Measurements from ENCODE around the gene UNG.
"Not testable (repeated sequence)": the region's sequence is repeated elsewhere in the genome, so short reads cannot be mapped to it uniquely, and the experiment has no call there.

UNG gene

GRCh38 chr12:109097435-109098182, at the start of gene UNG:
TSS of gene UNG (plus strand) at chr12:109097597. CDS start at chr12:109097680, 83 bp downstream.
- no peak for TF ChIP-seq CTCF (IDR thresholded peaks at IDR 0.05; ENCODE audit: extremely low read depth, insufficient read depth, missing control alignments)
- in situ Hi-C loops (cut with MboI; ENCODE audit: low pct_unique_long_range_greater_than_20kb, low sequenced_read_pairs, unreplicated experiment), result loop anchor here (25.0 kb wide), 2 partner anchors 235 to 435 kb away; partner anchors contain the start of gene SSH1
- DNase-seq (ENCODE audit: low spot score), result peak; percentile 99

- in situ Hi-C loops (cut with MboI; ENCODE audit: low pct_unique_long_range_greater_than_20kb, low sequenced_read_pairs, unreplicated experiment), result not testable (repeated sequence)
Measured at GRCh38 chr12:109048706-109049105, 48.7 kb upstream of the UNG start.

DNA sequence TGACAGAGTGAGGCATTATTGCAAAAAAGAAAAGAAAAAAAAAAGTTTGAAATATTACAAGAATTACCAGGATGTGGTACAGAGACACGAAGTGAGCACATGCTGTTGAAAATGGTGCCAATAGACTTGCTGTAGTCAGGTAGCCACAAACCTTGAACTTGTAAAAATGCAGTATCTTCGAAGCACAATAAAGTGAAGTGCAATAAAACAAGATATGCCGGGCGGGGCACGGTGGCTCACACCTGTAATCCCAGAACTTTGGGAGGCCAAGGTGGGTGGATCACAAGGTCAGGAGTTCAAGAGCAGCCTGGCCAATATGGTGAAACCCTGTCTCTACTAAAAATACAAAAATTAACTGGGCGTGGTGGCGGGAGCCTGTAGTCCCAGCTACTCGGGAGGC, 47.6 kb upstream of the UNG start:
- in situ Hi-C loops (cut with MboI; ENCODE audit: low pct_unique_long_range_greater_than_20kb, low sequenced_read_pairs, unreplicated experiment); DNase-seq (ENCODE audit: low spot score): not testable (repeated sequence)

More at GRCh38 chr12:109048706-109049105, 48.7 kb upstream of the UNG start:
- DNase-seq (ENCODE audit: low spot score), result not testable (repeated sequence)

GRCh38 chr12:109052097-109052413, 45.3 kb upstream of the UNG start:
- no peak for DNase-seq (ENCODE audit: low spot score)
- no peak for TF ChIP-seq CTCF (IDR thresholded peaks at IDR 0.05; ENCODE audit: extremely low read depth, insufficient read depth, missing control alignments)
- in situ Hi-C loops (cut with MboI; ENCODE audit: low pct_unique_long_range_greater_than_20kb, low sequenced_read_pairs, unreplicated experiment), result no loop called here

- DNase-seq (ENCODE audit: low spot score), result peak; percentile 90
- in situ Hi-C loops (cut with MboI; ENCODE audit: low pct_unique_long_range_greater_than_20kb, low sequenced_read_pairs, unreplicated experiment), result no loop called here
- peak; percentile 9 for TF ChIP-seq CTCF (IDR thresholded peaks at IDR 0.05; ENCODE audit: extremely low read depth, insufficient read depth, missing control alignments)
Measured at GRCh38 chr12:109052414-109053323, 44.7 kb upstream of the UNG start, which contains the start of gene USP30. TSS of gene USP30 (plus strand) at chr12:109052576. CDS start at chr12:109052679, 103 bp downstream.

GRCh38 chr12:109053382-109054123, 43.8 kb upstream of the UNG start:
- no peak for TF ChIP-seq CTCF (IDR thresholded peaks at IDR 0.05; ENCODE audit: extremely low read depth, insufficient read depth, missing control alignments)
- in situ Hi-C loops (cut with MboI; ENCODE audit: low pct_unique_long_range_greater_than_20kb, low sequenced_read_pairs, unreplicated experiment), result no loop called here
- DNase-seq (ENCODE audit: low spot score), result peak; percentile 78

DNA sequence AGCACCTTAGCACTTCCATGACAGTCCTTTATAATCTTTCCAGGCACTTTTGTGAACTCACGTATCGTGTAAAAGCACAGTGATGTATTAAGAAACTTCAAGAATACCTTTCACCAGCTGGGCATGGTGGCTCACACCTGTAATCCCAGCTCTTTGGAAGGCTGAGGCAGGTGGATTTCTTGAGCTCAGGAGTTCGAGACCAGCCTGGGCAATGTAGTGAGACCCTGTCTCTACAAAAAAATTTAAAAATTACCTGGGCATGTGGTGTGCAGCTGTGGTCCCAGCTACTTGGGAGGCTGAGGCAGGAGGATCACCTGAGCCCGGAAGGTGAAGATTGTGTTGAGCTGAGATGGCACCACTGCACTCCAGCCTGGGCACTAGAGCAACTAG, 43.3 kb upstream of the UNG start:
- in situ Hi-C loops (cut with MboI; ENCODE audit: low pct_unique_long_range_greater_than_20kb, low sequenced_read_pairs, unreplicated experiment), result not testable (repeated sequence)

More for the DNA sequence above, 43.3 kb upstream of the UNG start:
- not testable (repeated sequence) for DNase-seq (ENCODE audit: low spot score)
